ENCODE results near the gene GPC5. TPM values are rescaled to one million over a fixed set of nuclear protein-coding genes. Genes with fewer than 3 reads are reported as not detected.

The GPC5 gene
- total and polyA plus RNA-seq, 9 of the 15 experiments (the other 6 are each of a cell fraction or from before 2014, with no cell fraction given) = 0.18 to 0.27 TPM; not detected in 7

GRCh38 chr13:91891141-91891540 lies 492.7 kb downstream of the GPC5 start (continued):
- TF ChIP-seq CTCFL (IDR thresholded peaks at IDR 0.05; ENCODE audit: borderline replicate concordance, insufficient read depth, low read depth, low read length, poor library complexity, severe bottlenecking) (no peak), KAT7 (CRISPR knock-in tag; IDR thresholded peaks at IDR 0.05; ENCODE audit: borderline replicate concordance) (no peak), SIRT6 (IDR thresholded peaks at IDR 0.05; ENCODE audit: low read depth, low read length) (no peak), KHSRP (IDR thresholded peaks at IDR 0.05) (no peak), TSHZ1 (CRISPR knock-in tag; IDR thresholded peaks at IDR 0.05) (no peak)
- TF ChIP-seq, protein P1, sequence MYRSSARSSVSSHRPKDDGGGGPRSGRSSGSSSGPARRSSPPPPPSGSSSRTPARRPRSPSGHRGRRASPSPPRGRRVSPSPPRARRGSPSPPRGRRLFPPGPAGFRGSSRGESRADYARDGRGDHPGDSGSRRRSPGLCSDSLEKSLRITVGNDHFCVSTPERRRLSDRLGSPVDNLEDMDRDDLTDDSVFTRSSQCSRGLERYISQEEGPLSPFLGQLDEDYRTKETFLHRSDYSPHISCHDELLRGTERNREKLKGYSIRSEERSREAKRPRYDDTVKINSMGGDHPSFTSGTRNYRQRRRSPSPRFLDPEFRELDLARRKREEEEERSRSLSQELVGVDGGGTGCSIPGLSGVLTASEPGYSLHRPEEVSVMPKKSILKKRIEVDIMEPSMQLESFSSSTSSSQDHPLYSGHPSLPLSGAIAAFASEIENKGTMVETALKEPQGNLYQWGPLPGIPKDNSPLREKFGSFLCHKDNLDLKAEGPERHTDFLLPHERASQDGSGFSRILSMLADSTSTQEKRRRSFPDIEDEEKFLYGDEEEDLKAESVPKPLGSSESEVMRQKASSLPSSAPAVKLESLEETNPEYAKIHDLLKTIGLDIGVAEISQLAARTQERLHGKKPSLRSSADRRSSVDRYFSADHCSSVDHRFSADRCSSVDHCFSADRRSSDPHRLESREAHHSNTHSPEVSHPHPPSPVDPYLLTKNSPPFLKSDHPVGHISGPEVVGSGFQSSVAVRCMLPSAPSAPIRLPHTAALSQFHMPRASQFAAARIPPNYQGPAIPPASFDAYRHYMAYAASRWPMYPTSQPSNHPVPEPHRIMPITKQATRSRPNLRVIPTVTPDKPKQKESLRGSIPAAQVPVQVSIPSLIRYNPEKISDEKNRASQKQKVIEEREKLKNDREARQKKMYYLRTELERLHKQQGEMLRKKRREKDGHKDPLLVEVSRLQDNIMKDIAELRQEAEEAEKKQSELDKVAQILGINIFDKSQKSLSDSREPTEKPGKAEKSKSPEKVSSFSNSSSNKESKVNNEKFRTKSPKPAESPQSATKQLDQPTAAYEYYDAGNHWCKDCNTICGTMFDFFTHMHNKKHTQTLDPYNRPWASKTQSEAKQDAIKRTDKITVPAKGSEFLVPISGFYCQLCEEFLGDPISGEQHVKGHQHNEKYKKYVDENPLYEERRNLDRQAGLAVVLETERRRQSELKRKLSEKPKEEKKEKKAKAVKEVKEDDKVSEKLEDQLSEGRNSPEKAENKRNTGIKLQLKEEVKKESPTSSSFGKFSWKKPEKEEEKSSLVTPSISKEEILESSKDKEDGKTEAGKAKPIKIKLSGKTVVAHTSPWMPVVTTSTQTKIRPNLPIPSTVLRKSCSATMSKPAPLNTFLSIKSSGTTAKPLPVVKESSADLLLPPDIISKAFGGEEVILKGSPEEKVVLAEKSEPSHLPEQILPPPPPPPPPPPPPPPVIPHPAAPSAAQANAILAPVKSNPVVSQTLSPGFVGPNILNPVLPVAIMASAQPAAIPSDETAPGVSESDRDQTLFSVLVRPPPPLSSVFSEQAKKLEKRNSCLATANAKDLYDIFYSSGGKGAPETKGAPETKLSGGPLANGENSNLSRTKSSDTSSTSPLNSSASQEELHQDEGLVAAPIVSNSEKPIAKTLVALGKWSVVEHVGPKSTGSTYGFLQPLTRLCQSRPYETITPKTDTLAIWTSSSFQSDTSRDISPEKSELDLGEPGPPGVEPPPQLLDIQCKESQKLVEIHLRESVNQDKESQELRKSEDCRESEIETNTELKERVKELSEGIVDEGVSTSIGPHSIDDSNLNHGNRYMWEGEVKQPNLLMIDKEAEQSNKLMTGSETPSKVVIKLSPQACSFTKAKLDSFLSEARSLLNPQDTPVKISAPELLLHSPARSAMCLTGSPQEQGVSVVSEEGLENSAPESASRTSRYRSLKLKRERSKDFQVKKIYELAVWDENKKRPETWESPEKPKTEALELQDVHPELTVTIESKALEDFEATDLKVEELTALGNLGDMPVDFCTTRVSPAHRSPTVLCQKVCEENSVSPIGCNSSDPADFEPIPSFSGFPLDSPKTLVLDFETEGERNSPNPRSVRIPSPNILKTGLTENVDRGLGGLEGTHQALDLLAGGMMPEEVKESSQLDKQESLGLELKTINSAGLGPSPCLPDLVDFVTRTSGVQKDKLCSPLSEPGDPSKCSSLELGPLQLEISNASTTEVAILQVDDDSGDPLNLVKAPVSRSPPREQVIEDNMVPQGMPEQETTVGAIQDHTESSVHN (IDR thresholded peaks at IDR 0.05; ENCODE audit: borderline replicate concordance in 1 of 2, low read depth in 1 of 2) = no peak
